Keratinocyte (primary cell): Measurements from ENCODE around the gene IFFO2. TPM values are rescaled to one million over a fixed set of nuclear protein-coding genes. Genes with fewer than 3 reads are reported as not detected.

Experiments
- DNase-seq: peaks from one replicate; pipeline ENCODE4 v3.0.0-alpha.2; 2011; ENCODE audit warnings: low read depth, missing footprints, low spot score
- FAIRE-seq: peaks from 2 replicates; lab custom pipeline; 2011; peaks lifted over from hg19 to GRCh38; lab: Jason Lieb, UNC
- H2AFZ ChIP-seq: 2 replicates; pipeline ENCODE4 v1.6.0; 2012; ENCODE audit warnings: low read length, control low read depth, inconsistent platforms; ENCODE audit not compliant: control insufficient read depth
- H3K27ac ChIP-seq: 2 replicates; pipeline ENCODE4 v1.5.1; 2011; ENCODE audit warnings: low read length; ENCODE audit not compliant: control insufficient read depth, insufficient read depth
- H3K27me3 ChIP-seq: 3 replicates; pipeline ENCODE4 v1.6.0; 2011; ENCODE audit warnings: low read length; ENCODE audit not compliant: control insufficient read depth, insufficient read depth; ENCODE audit errors: extremely low read depth
- H3K36me3 ChIP-seq, 2 experiments: 2 replicates in 1 of 2; 3 replicates in 1 of 2; pipeline ENCODE4 v1.5.1; 2011; ENCODE audit warnings: low read length in 2 of 2, mild to moderate bottlenecking in 1 of 2; ENCODE audit not compliant: control insufficient read depth in 2 of 2, insufficient read depth in 2 of 2; ENCODE audit errors: extremely low read depth in 1 of 2
- H3K4me1 ChIP-seq: 3 replicates; pipeline ENCODE4 v1.5.1; 2011; ENCODE audit warnings: low read length; ENCODE audit not compliant: control insufficient read depth, insufficient read depth; ENCODE audit errors: extremely low read depth
- H3K4me2 ChIP-seq: 3 replicates; pipeline ENCODE4 v1.6.0; 2011; ENCODE audit warnings: low read depth, low read length; ENCODE audit not compliant: control insufficient read depth, insufficient read depth; ENCODE audit errors: extremely low read depth
- H3K4me3 ChIP-seq, 3 experiments: fragments of 200-600 bp in 1 of 3; sonication (generic) in 1 of 3; 2 replicates in 2 of 3; 3 replicates in 1 of 3; pipeline ENCODE4 v1.5.1; 2011 to 2016; ENCODE audit warnings: low read length in 3 of 3, mild to moderate bottlenecking in 3 of 3, control low read depth in 2 of 3, inconsistent platforms in 1 of 3, low read depth in 1 of 3, mixed read lengths in 1 of 3, mixed run types in 1 of 3, moderate library complexity in 1 of 3; ENCODE audit not compliant: control insufficient read depth in 2 of 3, insufficient read depth in 2 of 3; ENCODE audit errors: extremely low read depth in 1 of 3
- H3K79me2 ChIP-seq: 2 replicates; pipeline ENCODE4 v1.6.0; 2012; ENCODE audit warnings: low read length; ENCODE audit not compliant: control insufficient read depth, insufficient read depth
- H3K9ac ChIP-seq: 3 replicates; pipeline ENCODE4 v1.6.0; 2011; ENCODE audit warnings: low read length; ENCODE audit not compliant: control insufficient read depth, insufficient read depth; ENCODE audit errors: extremely low read depth
- H3K9me1 ChIP-seq: 3 replicates; pipeline ENCODE4 v1.6.0; 2011; ENCODE audit warnings: low read length; ENCODE audit not compliant: control insufficient read depth, insufficient read depth; ENCODE audit errors: extremely low read depth
- H3K9me3 ChIP-seq: 2 replicates; pipeline ENCODE4 v1.5.1; 2012; ENCODE audit warnings: low read depth, low read length; ENCODE audit not compliant: control insufficient read depth
- H4K20me1 ChIP-seq: 3 replicates; pipeline ENCODE4 v1.6.0; 2011; ENCODE audit warnings: low read length; ENCODE audit not compliant: control insufficient read depth, insufficient read depth; ENCODE audit errors: extremely low read depth
- CTCF ChIP-seq, 3 experiments: IDR thresholded peaks in 1 of 3; conservative IDR thresholded peaks in 1 of 3; optimal IDR thresholded peaks in 1 of 3; 2 replicates in 2 of 3; 3 replicates in 1 of 3; pipeline versions ENCODE3 to v1.5.1; 2011; ENCODE audit warnings: low read length in 3 of 3, mild to moderate bottlenecking in 3 of 3, moderate library complexity in 2 of 3, control low read depth in 1 of 3, inconsistent platforms in 1 of 3; ENCODE audit not compliant: insufficient read depth in 2 of 3; ENCODE audit errors: extremely low read depth in 1 of 3
- EZH2 ChIP-seq: IDR thresholded peaks from one replicate; pipeline ENCODE4 v1.6.1; 2012; ENCODE audit warnings: inconsistent platforms, mild to moderate bottlenecking, low read length, moderate library complexity
- dilution Hi-C: fragments of 300-500 bp; cut with MboI; formaldehyde crosslinking; loops from one replicate; pipeline ENCODE4 v1.7.0; 2020; ENCODE audit warnings: low sequenced_read_pairs; ENCODE audit not compliant: extremely low pct_ligation_motif_present
- polyA plus RNA-seq, 5 experiments: library from polyadenylated mRNA; depleted of rRNA in 3 of 5; stranded (reverse) in 3 of 5; stranded (forward) in 1 of 5; unstranded in 1 of 5; fragments of >200 nt; gene quantifications; 1 replicate in 1 of 5; 2 replicates in 3 of 5; 3 replicates in 1 of 5; pipeline versions ENCODE4 v1.2.1 to v1.2.3, GENCODE V29; 2011 to 2012; ENCODE audit warnings: missing spikeins in 2 of 5, low read depth in 1 of 5, low replicate concordance in 1 of 5

Gene IFFO2
- polyA plus RNA-seq, 1 donor (not counting 4 experiments of a cell fraction or from before 2014, with no cell fraction given): 57.9 TPM

- H3K9me1 ChIP-seq: no peaks in the 10 kb centered on the region
- no peak overlapping the region for H3K9ac ChIP-seq
- peaks cover 7% of the 10 kb centered on the region for H3K27me3 ChIP-seq
- TF ChIP-seq CTCF (optimal IDR thresholded peaks at IDR 0.05 in 1 of 3, IDR thresholded peaks at IDR 0.05 in 1 of 3, conservative IDR thresholded peaks at IDR 0.05 in 1 of 3; ENCODE audit: extremely low read depth in 1 of 3, insufficient read depth in 2 of 3, low read length in 3 of 3): no peak
- no peak for TF ChIP-seq EZH2
- dilution Hi-C loops: no loop called here
- no peak for FAIRE-seq
- H3K27ac ChIP-seq: no peak overlapping the region
- no peak overlapping the region for H3K4me3 ChIP-seq
- no peak overlapping the region for H2AFZ ChIP-seq
- H4K20me1 ChIP-seq: no peaks in the 10 kb centered on the region
- no peaks in the 10 kb centered on the region for H3K9me3 ChIP-seq
- no peak overlapping the region for H3K4me2 ChIP-seq
- no peaks in the 10 kb centered on the region for H3K4me1 ChIP-seq
- no peak for DNase-seq
- no peaks in the 10 kb centered on the region for H3K36me3 ChIP-seq
- no peaks in the 10 kb centered on the region for H3K79me2 ChIP-seq
These were observed 98.3 kb downstream of the IFFO2 start for GRCh38 chr1:18858070-18858688.

- H3K4me2 ChIP-seq: no peak overlapping the region
- no peaks in the 10 kb centered on the region for H4K20me1 ChIP-seq
- no peak overlapping the region for H3K4me3 ChIP-seq
- no peak for FAIRE-seq
- TF ChIP-seq EZH2: no peak
- no peaks in the 10 kb centered on the region for H3K9me1 ChIP-seq
- H3K27ac ChIP-seq: no peak overlapping the region
- H2AFZ ChIP-seq: no peak overlapping the region
- DNase-seq: no peak
- H3K79me2 ChIP-seq: no peaks in the 10 kb centered on the region
- dilution Hi-C loops: no loop called here
- H3K9me3 ChIP-seq: no peaks in the 10 kb centered on the region
- H3K27me3 ChIP-seq: peaks cover 7% of the 10 kb centered on the region
- no peak overlapping the region for H3K9ac ChIP-seq
- no peaks in the 10 kb centered on the region for H3K4me1 ChIP-seq
- no peaks in the 10 kb centered on the region for H3K36me3 ChIP-seq
These were observed 100.0 kb downstream of the IFFO2 start for GRCh38 chr1:18856435-18856834.

- Histone ChIP-seq H3K4me2 (no peak overlapping the region), H3K4me1 (no peaks in the 10 kb centered on the region), H3K9me3 (no peaks in the 10 kb centered on the region), H3K9me1 (no peaks in the 10 kb centered on the region), H2AFZ (no peak overlapping the region), H3K9ac (no peak overlapping the region), H3K36me3 (no peaks in the 10 kb centered on the region), H3K4me3 (no peak overlapping the region), H3K79me2 (no peaks in the 10 kb centered on the region), H3K27ac (no peak overlapping the region), H3K27me3 (peaks cover 4% of the 10 kb centered on the region), H4K20me1 (no peaks in the 10 kb centered on the region)
- DNase-seq: no peak
- TF ChIP-seq CTCF (optimal IDR thresholded peaks at IDR 0.05 in 1 of 3, IDR thresholded peaks at IDR 0.05 in 1 of 3, conservative IDR thresholded peaks at IDR 0.05 in 1 of 3; ENCODE audit: extremely low read depth in 1 of 3, insufficient read depth in 2 of 3, low read length in 3 of 3) (no peak), EZH2 (no peak)
- dilution Hi-C loops: no loop called here
- no peak for FAIRE-seq
These were observed 100.9 kb downstream of the IFFO2 start for GRCh38 chr1:18855573-18855972.
